DND-41 (cell line): ENCODE results near the gene ZSWIM6.

ENCODE experiments used
- ATAC-seq: fragments of 200-7000 bp; cut with Tn5 transposase; 3 replicates; pipeline ENCODE4 v1.9.1; 2021; ENCODE audit warnings: low read depth; ENCODE audit not compliant: insufficient read depth
- DNase-seq: peaks from one replicate; pipeline ENCODE4 v3.0.0-alpha.2; 2020
- H2AFZ ChIP-seq: 2 replicates; pipeline ENCODE4 v1.6.0; 2012; ENCODE audit warnings: low read depth, low read length
- H3K27ac ChIP-seq: 2 replicates; pipeline ENCODE4 v1.5.1; 2012; ENCODE audit warnings: low read length, inconsistent platforms
- H3K27me3 ChIP-seq: fragments of 200-600 bp; sonication (generic); 2 replicates; pipeline ENCODE4 v1.6.0; 2012; ENCODE audit warnings: low read length, mild to moderate bottlenecking, inconsistent platforms; ENCODE audit not compliant: insufficient read depth, poor library complexity
- H3K36me3 ChIP-seq: 2 replicates; pipeline ENCODE4 v1.5.1; 2012; ENCODE audit warnings: low read length, inconsistent platforms; ENCODE audit not compliant: insufficient read depth
- H3K4me1 ChIP-seq: 2 replicates; pipeline ENCODE4 v1.5.1; 2012; ENCODE audit warnings: mild to moderate bottlenecking, low read length; ENCODE audit not compliant: insufficient read depth
- H3K4me2 ChIP-seq: 2 replicates; pipeline ENCODE4 v1.6.0; 2012; ENCODE audit warnings: mild to moderate bottlenecking, moderate library complexity, low read length, inconsistent platforms; ENCODE audit not compliant: insufficient read depth
- H3K4me3 ChIP-seq, 2 experiments: fragments of 200-600 bp in 1 of 2; shearing (Covaris generic) in 1 of 2; 2 replicates each; pipeline ENCODE4 v1.5.1; 2012 to 2016; ENCODE audit warnings: inconsistent platforms in 2 of 2, low read length in 2 of 2, mild to moderate bottlenecking in 2 of 2, low read depth in 1 of 2, moderate library complexity in 1 of 2
- H3K79me2 ChIP-seq: 2 replicates; pipeline ENCODE4 v1.6.0; 2012; ENCODE audit warnings: low read length, inconsistent platforms; ENCODE audit not compliant: insufficient read depth
- H3K9ac ChIP-seq: 2 replicates; pipeline ENCODE4 v1.6.0; 2012; ENCODE audit warnings: low read depth, mild to moderate bottlenecking, inconsistent platforms, low read length, moderate library complexity
- H3K9me3 ChIP-seq: 2 replicates; pipeline ENCODE4 v1.5.1; 2012; ENCODE audit warnings: low read length, moderate library complexity, mild to moderate bottlenecking, inconsistent platforms; ENCODE audit not compliant: insufficient read depth, severe bottlenecking
- H4K20me1 ChIP-seq: 2 replicates; pipeline ENCODE4 v1.6.0; 2012; ENCODE audit warnings: low read length; ENCODE audit not compliant: insufficient read depth
- EZH2 ChIP-seq: IDR thresholded peaks from 3 replicates; pipeline ENCODE4 v1.6.1; 2012; ENCODE audit warnings: borderline replicate concordance, low read depth, mild to moderate bottlenecking, moderate library complexity, low read length, inconsistent platforms; ENCODE audit not compliant: severe bottlenecking
- TF ChIP-seq, protein P1 (sequence below): IDR thresholded peaks from 2 replicates; pipeline ENCODE4 v1.5.1; 2012; ENCODE audit warnings: borderline replicate concordance, low read length, moderate library complexity, mild to moderate bottlenecking; ENCODE audit not compliant: poor library complexity, severe bottlenecking; ENCODE audit errors: extremely low read depth

Gene ZSWIM6

GRCh38 chr5:61431923-61432620, 100.0 kb downstream of the ZSWIM6 start:
- no peaks in the 10 kb centered on the region for H3K79me2 ChIP-seq
- no peaks in the 10 kb centered on the region for H3K36me3 ChIP-seq
- TF ChIP-seq, protein P1, sequence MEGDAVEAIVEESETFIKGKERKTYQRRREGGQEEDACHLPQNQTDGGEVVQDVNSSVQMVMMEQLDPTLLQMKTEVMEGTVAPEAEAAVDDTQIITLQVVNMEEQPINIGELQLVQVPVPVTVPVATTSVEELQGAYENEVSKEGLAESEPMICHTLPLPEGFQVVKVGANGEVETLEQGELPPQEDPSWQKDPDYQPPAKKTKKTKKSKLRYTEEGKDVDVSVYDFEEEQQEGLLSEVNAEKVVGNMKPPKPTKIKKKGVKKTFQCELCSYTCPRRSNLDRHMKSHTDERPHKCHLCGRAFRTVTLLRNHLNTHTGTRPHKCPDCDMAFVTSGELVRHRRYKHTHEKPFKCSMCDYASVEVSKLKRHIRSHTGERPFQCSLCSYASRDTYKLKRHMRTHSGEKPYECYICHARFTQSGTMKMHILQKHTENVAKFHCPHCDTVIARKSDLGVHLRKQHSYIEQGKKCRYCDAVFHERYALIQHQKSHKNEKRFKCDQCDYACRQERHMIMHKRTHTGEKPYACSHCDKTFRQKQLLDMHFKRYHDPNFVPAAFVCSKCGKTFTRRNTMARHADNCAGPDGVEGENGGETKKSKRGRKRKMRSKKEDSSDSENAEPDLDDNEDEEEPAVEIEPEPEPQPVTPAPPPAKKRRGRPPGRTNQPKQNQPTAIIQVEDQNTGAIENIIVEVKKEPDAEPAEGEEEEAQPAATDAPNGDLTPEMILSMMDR = no peak
- no peak for TF ChIP-seq EZH2
- H3K4me1 ChIP-seq = no peaks in the 10 kb centered on the region
- no peak overlapping the region for H2AFZ ChIP-seq
- no peaks in the 10 kb centered on the region for H4K20me1 ChIP-seq
- no peaks in the 10 kb centered on the region for H3K27me3 ChIP-seq
- H3K9ac ChIP-seq = no peak overlapping the region
- no peak overlapping the region for H3K4me2 ChIP-seq
- ATAC-seq (no peak), DNase-seq (no peak)
- H3K27ac ChIP-seq = no peak overlapping the region
- no peaks in the 10 kb centered on the region for H3K9me3 ChIP-seq
- no peak overlapping the region for H3K4me3 ChIP-seq

GRCh38 chr5:61435368-61435767, 103.3 kb downstream of the ZSWIM6 start:
- Histone ChIP-seq H3K79me2 (no peaks in the 10 kb centered on the region), H3K9ac (no peak overlapping the region), H3K27ac (no peak overlapping the region), H3K4me2 (no peak overlapping the region), H3K36me3 (no peaks in the 10 kb centered on the region), H3K4me1 (no peaks in the 10 kb centered on the region), H4K20me1 (no peaks in the 10 kb centered on the region), H3K4me3 (no peak overlapping the region), H3K27me3 (no peaks in the 10 kb centered on the region), H2AFZ (no peak overlapping the region), H3K9me3 (no peaks in the 10 kb centered on the region)
- DNase-seq (no peak), ATAC-seq (no peak)
- TF ChIP-seq, protein P1 = no peak

GRCh38 chr5:61438298-61438970, 106.4 kb downstream of the ZSWIM6 start:
- no peak overlapping the region for H3K4me3 ChIP-seq
- peaks cover 25% of the 10 kb centered on the region for H3K9me3 ChIP-seq
- no peak for TF ChIP-seq EZH2
- TF ChIP-seq, protein P1 = no peak
- no peak overlapping the region for H2AFZ ChIP-seq
- H3K27me3 ChIP-seq = no peaks in the 10 kb centered on the region
- no peak overlapping the region for H3K9ac ChIP-seq
- no peak overlapping the region for H3K27ac ChIP-seq
- H4K20me1 ChIP-seq = no peaks in the 10 kb centered on the region
- DNase-seq (no peak), ATAC-seq (no peak)
- no peaks in the 10 kb centered on the region for H3K79me2 ChIP-seq
- H3K36me3 ChIP-seq = no peaks in the 10 kb centered on the region
- no peak overlapping the region for H3K4me2 ChIP-seq
- H3K4me1 ChIP-seq = no peaks in the 10 kb centered on the region
